Lower lobe of right lung (tissue), 2 donors: ENCODE measurements around the gene COL1A1. TPM values are rescaled to one million over a fixed set of nuclear protein-coding genes. Genes with fewer than 3 reads are reported as not detected.

Source experiments
- ATAC-seq, 2 donors: fragments of 200-7000 bp; cut with Tn5 transposase; one replicate each; pipeline ENCODE4 v1.9.1; 2020 to 2022; ENCODE audit warnings: mild to moderate bottlenecking in 2 of 2, moderate library complexity in 2 of 2
- DNase-seq: peaks from one replicate; pipeline ENCODE4 v3.0.0-alpha.2; 2020
- H3K27ac ChIP-seq: fragments of 200-600 bp; one replicate; pipeline ENCODE4 v1.8.0; 2022
- H3K27me3 ChIP-seq: fragments of 200-600 bp; one replicate; pipeline ENCODE4 v1.8.0; 2022; ENCODE audit warnings: low read depth
- H3K36me3 ChIP-seq: fragments of 200-600 bp; one replicate; pipeline ENCODE4 v1.8.0; 2022; ENCODE audit warnings: mild to moderate bottlenecking
- H3K4me1 ChIP-seq: fragments of 200-600 bp; one replicate; pipeline ENCODE4 v1.8.0; 2022
- H3K4me3 ChIP-seq: fragments of 200-600 bp; one replicate; pipeline ENCODE4 v1.8.0; 2022; ENCODE audit warnings: mild to moderate bottlenecking
- H3K9me3 ChIP-seq: fragments of 200-600 bp; one replicate; pipeline ENCODE4 v1.8.0; 2022
- CTCF ChIP-seq: fragments of 200-600 bp; IDR thresholded peaks from one replicate; pipeline ENCODE4 v1.8.0; 2022; ENCODE audit warnings: antibody characterized with exemption, mild to moderate bottlenecking
- intact Hi-C: fragments of 100-400 bp; cut with DNase I; formaldehyde crosslinking; loops from one replicate; pipeline ENCODE4 v1.11.0; 2022
- total RNA-seq: library from RNA; stranded (reverse); fragmentation: NEBNext Ultra II Directional; extraction: Animal tissue kit (Norgen Biotek cat#: 25700); gene quantifications from one replicate; pipeline ENCODE4 v1.2.1, GENCODE V29; 2021
- donor health status: DM: no; HTN: yes; CAD: no; lungs with severe emphysema.

Gene COL1A1
- total RNA-seq, 1 donor from 2014 or later = 142 TPM

- peaks cover 19% of the 10 kb centered on the region for H3K27me3 ChIP-seq
- no peak for TF ChIP-seq CTCF
- H3K27ac ChIP-seq = peak overlapping the region; percentile 9
- peaks cover 33% of the 10 kb centered on the region for H3K4me1 ChIP-seq
- ATAC-seq = no peak
- DNase-seq = no peak
- H3K4me3 ChIP-seq = no peak overlapping the region
- no peaks in the 10 kb centered on the region for H3K9me3 ChIP-seq
- intact Hi-C loops = loop anchor here (10.0 kb wide), 1 partner anchor 58 kb away; no protein-coding TSS in a partner anchor
- no peaks in the 10 kb centered on the region for H3K36me3 ChIP-seq
These were observed 5.3 kb upstream of the COL1A1 start for GRCh38 chr17:50206604-50207293.

DNA sequence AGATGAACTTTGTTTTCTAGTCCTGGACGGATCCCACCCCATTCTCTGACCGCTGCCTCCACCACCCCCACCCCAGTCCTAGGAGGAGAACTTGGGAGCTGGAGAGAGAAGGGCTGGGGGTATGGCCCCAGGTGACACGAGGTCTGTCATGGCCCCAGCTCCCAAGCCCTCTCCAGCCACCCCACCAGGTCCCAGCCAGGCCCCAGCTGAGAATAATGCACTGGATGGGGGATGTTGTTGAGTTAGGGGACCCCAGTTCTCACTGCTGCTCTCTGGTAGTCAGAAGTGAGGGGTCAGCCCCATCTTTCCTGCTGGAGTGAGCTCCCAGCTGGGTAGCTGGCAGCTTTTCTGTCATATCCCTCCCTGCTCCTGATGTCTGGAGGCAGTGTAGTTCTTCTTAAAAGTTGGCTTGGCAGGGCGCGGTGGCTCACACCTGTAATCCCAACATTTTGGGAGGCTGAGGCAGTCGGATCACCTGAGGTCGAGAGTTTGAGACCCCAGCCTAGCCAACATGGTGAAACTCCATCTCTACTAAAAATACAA lies 4.6 kb upstream of the COL1A1 start:
- Histone ChIP-seq H3K27ac (peak overlapping the region; percentile 14), H3K4me3 (no peak overlapping the region), H3K27me3 (peaks cover 26% of the 10 kb centered on the region), H3K9me3 (no peaks in the 10 kb centered on the region), H3K4me1 (peaks cover 34% of the 10 kb centered on the region), H3K36me3 (no peaks in the 10 kb centered on the region)
- no peak for TF ChIP-seq CTCF
- no peak for ATAC-seq
- DNase-seq = no peak
- intact Hi-C loops = loop anchor here (10.0 kb wide), 1 partner anchor 59 kb away; no protein-coding TSS in a partner anchor

DNA sequence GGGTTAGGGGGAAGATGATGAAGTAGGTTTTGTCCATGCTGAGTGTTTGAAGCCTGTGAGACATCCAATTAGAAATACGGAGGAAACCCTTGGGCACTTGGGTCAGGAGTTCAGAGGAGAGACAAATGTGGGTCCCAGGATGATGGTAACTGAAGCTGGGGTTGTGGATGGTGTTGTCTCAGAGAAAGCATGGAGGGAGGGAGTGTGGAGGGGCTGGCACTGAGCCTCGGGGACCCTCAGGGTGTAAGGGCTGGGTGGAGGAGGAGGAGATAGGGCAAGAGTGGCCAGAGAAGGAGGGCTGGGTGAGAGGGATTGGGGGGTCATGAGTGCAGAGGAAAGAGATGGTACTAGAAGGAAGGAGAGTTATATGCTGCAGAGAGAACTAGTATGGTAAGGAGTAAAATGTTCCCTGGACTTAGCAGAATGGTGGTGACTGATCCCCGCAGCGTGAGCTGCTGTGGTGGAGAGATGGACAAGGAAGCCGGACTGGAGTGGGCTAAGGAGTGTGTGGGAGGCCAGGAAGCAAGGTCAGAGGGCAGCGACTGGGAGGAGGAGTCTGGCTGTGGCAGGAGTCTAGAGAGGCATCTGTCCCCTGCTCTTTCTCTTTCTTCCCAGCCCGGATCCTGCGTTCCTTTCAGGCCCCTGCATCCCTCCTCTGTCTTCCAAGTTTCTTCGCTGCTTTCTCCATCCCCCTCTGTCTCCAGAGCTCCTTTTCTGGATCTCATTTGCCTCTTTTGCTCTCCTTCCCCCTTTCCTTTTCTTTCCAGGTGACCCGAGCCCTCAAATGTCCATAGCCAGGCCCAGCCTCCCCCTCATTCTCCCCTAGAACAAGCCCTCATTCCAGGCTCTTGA lies 3.9 kb upstream of the COL1A1 start:
- ATAC-seq (no peak), DNase-seq (no peak)
- no peaks in the 10 kb centered on the region for H3K36me3 ChIP-seq
- peaks cover 30% of the 10 kb centered on the region for H3K27me3 ChIP-seq
- TF ChIP-seq CTCF = no peak
- H3K27ac ChIP-seq = peak overlapping the region; percentile 14
- no peaks in the 10 kb centered on the region for H3K9me3 ChIP-seq
- H3K4me1 ChIP-seq = peaks cover 32% of the 10 kb centered on the region
- H3K4me3 ChIP-seq = no peak overlapping the region
- intact Hi-C loops = loop anchor here (10.0 kb wide), 1 partner anchor 59 kb away; no protein-coding TSS in a partner anchor

DNA sequence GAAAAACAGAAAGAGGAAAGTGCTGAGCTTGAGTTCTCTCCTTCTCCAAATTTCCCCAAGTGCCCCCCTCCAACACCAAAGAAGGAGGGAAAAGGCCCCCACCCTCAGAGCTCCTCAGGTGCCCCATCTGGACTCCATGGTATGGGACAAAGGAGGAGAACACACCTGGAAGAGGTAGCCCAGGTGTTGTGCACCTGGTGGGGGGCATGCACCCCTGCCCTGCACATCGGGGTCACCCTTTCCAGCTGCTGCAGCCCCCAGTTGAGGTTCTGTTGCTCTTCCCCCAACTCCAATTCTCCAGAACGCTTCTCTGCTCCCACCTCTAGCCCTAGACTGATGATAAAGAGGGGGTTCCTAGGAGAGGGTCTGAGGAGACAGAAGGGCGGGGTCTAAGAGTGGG lies 3.0 kb upstream of the COL1A1 start:
- ATAC-seq = no peak
- Histone ChIP-seq H3K27me3 (peaks cover 35% of the 10 kb centered on the region), H3K27ac (no peak overlapping the region), H3K9me3 (no peaks in the 10 kb centered on the region), H3K36me3 (no peaks in the 10 kb centered on the region), H3K4me1 (peaks cover 36% of the 10 kb centered on the region), H3K4me3 (no peak overlapping the region)
- TF ChIP-seq CTCF = no peak
- intact Hi-C loops = loop anchor here (10.0 kb wide), 1 partner anchor 60 kb away; no protein-coding TSS in a partner anchor
- no peak for DNase-seq

GRCh38 chr17:50203604-50204345 lies 2.3 kb upstream of the COL1A1 start:
- H3K27me3 ChIP-seq = peaks cover 38% of the 10 kb centered on the region
- no peak for TF ChIP-seq CTCF
- peaks cover 38% of the 10 kb centered on the region for H3K4me1 ChIP-seq
- H3K4me3 ChIP-seq = no peak overlapping the region
- no peak for ATAC-seq
- intact Hi-C loops = loop anchor here (10.0 kb wide), 1 partner anchor 61 kb away; no protein-coding TSS in a partner anchor
- no peak for DNase-seq
- H3K27ac ChIP-seq = no peak overlapping the region
- H3K9me3 ChIP-seq = no peaks in the 10 kb centered on the region
- no peaks in the 10 kb centered on the region for H3K36me3 ChIP-seq
